Neutrophil (primary cell): Measurements from ENCODE around the gene GRIA1.

Experiments
- H3K27ac ChIP-seq: fragments of 200-600 bp; sonication (generic); 2 replicates; pipeline ENCODE4 v1.5.1; 2016; ENCODE audit warnings: mild to moderate bottlenecking, moderate library complexity
- H3K27me3 ChIP-seq: fragments of 200-600 bp; sonication (generic); 2 replicates; pipeline ENCODE4 v1.6.0; 2016; ENCODE audit warnings: mild to moderate bottlenecking
- H3K36me3 ChIP-seq: fragments of 200-600 bp; sonication (generic); 2 replicates; pipeline ENCODE4 v1.5.1; 2017
- H3K4me1 ChIP-seq, 2 experiments: fragments of 200-600 bp in 1 of 2; sonication (generic) in 1 of 2; 1 replicate in 1 of 2; 2 replicates in 1 of 2; pipeline versions ENCODE4 v1.5.1 to v1.6.1; 2013 to 2016; ENCODE audit warnings: low read depth in 1 of 2, low read length in 1 of 2, mild to moderate bottlenecking in 1 of 2, moderate library complexity in 1 of 2; ENCODE audit not compliant: control insufficient read depth in 1 of 2, insufficient read depth in 1 of 2
- H3K4me3 ChIP-seq, 2 experiments: fragments of 200-600 bp in 1 of 2; sonication (generic) in 1 of 2; 1 replicate in 1 of 2; 2 replicates in 1 of 2; pipeline ENCODE4 v1.5.1; 2013 to 2016; ENCODE audit warnings: low read depth in 1 of 2, low read length in 1 of 2, mild to moderate bottlenecking in 1 of 2, moderate library complexity in 1 of 2
- H3K9me3 ChIP-seq: fragments of 200-600 bp; sonication (generic); 2 replicates; pipeline ENCODE4 v1.5.1; 2016
- CTCF ChIP-seq: fragments of 200-600 bp; sonication (generic); IDR thresholded peaks from 2 replicates; pipeline ENCODE4 v1.5.1; 2016; ENCODE audit warnings: antibody characterized with exemption

Gene GRIA1

GRCh38 chr5:153605386-153605785 lies 114.9 kb downstream of the GRIA1 start:
- Histone ChIP-seq H3K27ac (no peak overlapping the region), H3K9me3 (no peaks in the 10 kb centered on the region), H3K36me3 (no peaks in the 10 kb centered on the region), H3K4me3 (no peak overlapping the region), H3K27me3 (no peaks in the 10 kb centered on the region), H3K4me1 (no peaks in the 10 kb centered on the region)
- TF ChIP-seq CTCF: no peak

- TF ChIP-seq CTCF: no peak
- no peak overlapping the region for H3K4me3 ChIP-seq
- H3K9me3 ChIP-seq: no peaks in the 10 kb centered on the region
- H3K4me1 ChIP-seq: no peaks in the 10 kb centered on the region
- no peaks in the 10 kb centered on the region for H3K27me3 ChIP-seq
- no peak overlapping the region for H3K27ac ChIP-seq
- H3K36me3 ChIP-seq: no peaks in the 10 kb centered on the region
Observed at GRCh38 chr5:153610009-153610408, 119.5 kb downstream of the GRIA1 start.

- no peak overlapping the region for H3K4me3 ChIP-seq
- H3K36me3 ChIP-seq: no peaks in the 10 kb centered on the region
- H3K4me1 ChIP-seq: no peaks in the 10 kb centered on the region
- no peaks in the 10 kb centered on the region for H3K27me3 ChIP-seq
- no peaks in the 10 kb centered on the region for H3K9me3 ChIP-seq
- no peak for TF ChIP-seq CTCF
- H3K27ac ChIP-seq: no peak overlapping the region
Observed at GRCh38 chr5:153610811-153611210, 120.3 kb downstream of the GRIA1 start.

GRCh38 chr5:153613144-153613543 lies 122.7 kb downstream of the GRIA1 start:
- Histone ChIP-seq H3K36me3 (no peaks in the 10 kb centered on the region), H3K27me3 (no peaks in the 10 kb centered on the region), H3K4me1 (no peaks in the 10 kb centered on the region), H3K9me3 (no peaks in the 10 kb centered on the region), H3K27ac (no peak overlapping the region), H3K4me3 (no peak overlapping the region)
- no peak for TF ChIP-seq CTCF

GRCh38 chr5:153613672-153614071 lies 123.2 kb downstream of the GRIA1 start:
- Histone ChIP-seq H3K27ac (no peak overlapping the region), H3K27me3 (no peaks in the 10 kb centered on the region), H3K9me3 (no peaks in the 10 kb centered on the region), H3K4me3 (no peak overlapping the region), H3K36me3 (no peaks in the 10 kb centered on the region), H3K4me1 (no peaks in the 10 kb centered on the region)
- no peak for TF ChIP-seq CTCF

- no peak overlapping the region for H3K4me3 ChIP-seq
- no peak for TF ChIP-seq CTCF
- H3K4me1 ChIP-seq: no peaks in the 10 kb centered on the region
- no peaks in the 10 kb centered on the region for H3K27me3 ChIP-seq
- no peak overlapping the region for H3K27ac ChIP-seq
- H3K9me3 ChIP-seq: no peaks in the 10 kb centered on the region
- H3K36me3 ChIP-seq: no peaks in the 10 kb centered on the region
Observed at GRCh38 chr5:153617190-153617589, 126.7 kb downstream of the GRIA1 start.
